H1 (cell line): ENCODE results near the gene CEP78. TPM values are rescaled to one million over a fixed set of nuclear protein-coding genes. Genes with fewer than 3 reads are reported as not detected.

Experiments used
- CTCF ChIA-PET: fragments of 300-600 bp; sonication (Branson Sonifier 250); formaldehyde crosslinking; loops from one replicate; lab custom pipeline; 2021; ENCODE audit not compliant: partially characterized antibody; lab: Charles Lee
- POLR2A ChIA-PET: fragments of 300-600 bp; sonication (Branson Sonifier 250); formaldehyde crosslinking; loops from one replicate; lab custom pipeline; 2021; ENCODE audit warnings: inconsistent platforms; ENCODE audit not compliant: partially characterized antibody; lab: Charles Lee
- DNase-seq, 2 experiments: peaks; one replicate each; pipeline versions ENCODE4 v3.0.0 to v3.0.0-alpha.2; 2010 to 2022; ENCODE audit warnings: low spot score in 2 of 2, low read depth in 1 of 2, mixed read lengths in 1 of 2
- FAIRE-seq: peaks from 2 replicates; lab custom pipeline; 2011; peaks lifted over from hg19 to GRCh38; lab: Jason Lieb, UNC
- H2AFZ ChIP-seq: 2 replicates; pipeline ENCODE4 v1.8.1; 2012; ENCODE audit warnings: low read length, inconsistent platforms
- H2AK5ac ChIP-seq: 2 replicates; pipeline ENCODE4 v1.6.1; 2013; ENCODE audit warnings: low read depth, low read length
- H2BK120ac ChIP-seq: replicated peaks from 2 replicates; pipeline ENCODE3; 2013; ENCODE audit warnings: low read depth, low read length, inconsistent platforms
- H2BK12ac ChIP-seq: 2 replicates; pipeline ENCODE4 v1.6.1; 2013; ENCODE audit warnings: low read depth, low read length
- H2BK15ac ChIP-seq: 2 replicates; pipeline ENCODE4 v1.6.1; 2013; ENCODE audit warnings: low read length
- H2BK20ac ChIP-seq: 2 replicates; pipeline ENCODE4 v1.6.1; 2013; ENCODE audit warnings: low read length
- H2BK5ac ChIP-seq: 2 replicates; pipeline ENCODE4 v1.6.1; 2013; ENCODE audit warnings: low read depth, low read length
- H3K14ac ChIP-seq: 2 replicates; pipeline ENCODE4 v1.6.1; 2013; ENCODE audit warnings: inconsistent platforms; ENCODE audit not compliant: insufficient read length
- H3K18ac ChIP-seq: 2 replicates; pipeline ENCODE4 v1.6.1; 2013; ENCODE audit warnings: low read length; ENCODE audit errors: extremely low read depth
- H3K23ac ChIP-seq: 2 replicates; pipeline ENCODE4 v1.6.1; 2013; ENCODE audit warnings: inconsistent platforms; ENCODE audit not compliant: insufficient read length
- H3K23me2 ChIP-seq: 2 replicates; pipeline ENCODE4 v1.6.1; 2013; ENCODE audit warnings: low read depth, low read length
- H3K27ac ChIP-seq: 2 replicates; pipeline ENCODE4 v1.6.1; 2011; ENCODE audit warnings: low read depth, low read length, inconsistent platforms
- H3K27me3 ChIP-seq, 4 experiments: replicated peaks in 1 of 4; 1 replicate in 1 of 4; 2 replicates in 3 of 4; pipeline versions ENCODE4 v1.6.1 to v1.8.1; 2011 to 2013; ENCODE audit warnings: low read length in 3 of 4, mild to moderate bottlenecking in 3 of 4, inconsistent platforms in 2 of 4, mixed read lengths in 2 of 4, moderate library complexity in 1 of 4; ENCODE audit not compliant: control insufficient read depth in 3 of 4, insufficient read depth in 3 of 4; ENCODE audit errors: extremely low read depth in 1 of 4
- H3K36me3 ChIP-seq, 4 experiments: 2 replicates each; pipeline versions ENCODE4 v1.6.1 to v1.8.1; 2011 to 2013; ENCODE audit warnings: mild to moderate bottlenecking in 4 of 4, low read length in 3 of 4, moderate library complexity in 2 of 4, control low read depth in 1 of 4, inconsistent platforms in 1 of 4; ENCODE audit not compliant: insufficient read depth in 4 of 4, control insufficient read depth in 2 of 4
- H3K4ac ChIP-seq: replicated peaks from 2 replicates; pipeline ENCODE3; 2013; ENCODE audit warnings: low read length, low read depth, mixed read lengths, inconsistent platforms; ENCODE audit not compliant: insufficient read length
- H3K4me1 ChIP-seq, 4 experiments: replicated peaks in 1 of 4; 1 replicate in 1 of 4; 2 replicates in 3 of 4; pipeline versions ENCODE4 v1.6.1 to v1.8.1; 2011 to 2013; ENCODE audit warnings: low read length in 3 of 4, inconsistent platforms in 2 of 4, mixed read lengths in 1 of 4; ENCODE audit not compliant: insufficient read depth in 4 of 4, control insufficient read depth in 3 of 4
- H3K4me2 ChIP-seq, 2 experiments: 2 replicates each; pipeline versions ENCODE4 v1.6.1 to v1.8.1; 2011 to 2013; ENCODE audit warnings: low read depth in 2 of 2, low read length in 2 of 2, control low read depth in 1 of 2, inconsistent platforms in 1 of 2, mild to moderate bottlenecking in 1 of 2; ENCODE audit not compliant: insufficient read depth in 1 of 2
- H3K4me3 ChIP-seq, 4 experiments: fragments of 200-600, 300-600 bp in 1 of 4; sonication (generic), shearing (Covaris generic), sonication (Bioruptor Twin) in 1 of 4; 2 replicates each; pipeline versions ENCODE4 v1.5.1 to v1.8.1; 2011 to 2016; ENCODE audit warnings: low read length in 4 of 4, low read depth in 3 of 4, control low read depth in 2 of 4, inconsistent platforms in 2 of 4, mild to moderate bottlenecking in 2 of 4, mixed read lengths in 1 of 4, moderate library complexity in 1 of 4; ENCODE audit not compliant: insufficient read depth in 2 of 4; ENCODE audit errors: extremely low read depth in 1 of 4
- H3K56ac ChIP-seq: replicated peaks from 2 replicates; pipeline ENCODE3; 2013; ENCODE audit warnings: low read depth, mild to moderate bottlenecking, mixed read lengths, low read length, inconsistent platforms; ENCODE audit not compliant: insufficient read length
- H3K79me1 ChIP-seq: 2 replicates; pipeline ENCODE4 v1.6.1; 2013; ENCODE audit warnings: low read depth, low read length, control low read depth
- H3K79me2 ChIP-seq, 2 experiments: 2 replicates each; pipeline versions ENCODE4 v1.6.1 to v1.8.1; 2012 to 2013; ENCODE audit warnings: low read length in 2 of 2, mild to moderate bottlenecking in 2 of 2, inconsistent platforms in 1 of 2; ENCODE audit not compliant: insufficient read depth in 2 of 2, control insufficient read depth in 1 of 2
- H3K9ac ChIP-seq, 4 experiments: replicated peaks in 1 of 4; 1 replicate in 1 of 4; 2 replicates in 3 of 4; pipeline versions ENCODE4 v1.6.1 to v1.8.1; 2011 to 2013; ENCODE audit warnings: low read depth in 3 of 4, low read length in 3 of 4, control low read depth in 2 of 4, mild to moderate bottlenecking in 2 of 4, moderate library complexity in 2 of 4, inconsistent platforms in 1 of 4; ENCODE audit errors: extremely low read depth in 1 of 4
- H3K9me3 ChIP-seq, 2 experiments: 2 replicates each; pipeline versions ENCODE4 v1.6.1 to v1.8.1; 2012 to 2013; ENCODE audit warnings: mild to moderate bottlenecking in 2 of 2, moderate library complexity in 2 of 2, control low read depth in 1 of 2, inconsistent platforms in 1 of 2, low read depth in 1 of 2, low read length in 1 of 2, mixed read lengths in 1 of 2; ENCODE audit not compliant: insufficient read depth in 2 of 2
- H4K20me1 ChIP-seq, 2 experiments: replicated peaks in 1 of 2; 2 replicates each; pipeline versions ENCODE3 to v1.8.1; 2011 to 2013; ENCODE audit warnings: inconsistent platforms in 2 of 2, low read length in 2 of 2, mild to moderate bottlenecking in 1 of 2; ENCODE audit not compliant: insufficient read depth in 2 of 2, control insufficient read depth in 1 of 2
- H4K5ac ChIP-seq: 2 replicates; pipeline ENCODE4 v1.6.1; 2013; ENCODE audit warnings: low read length, low read depth, mixed read lengths, inconsistent platforms; ENCODE audit not compliant: insufficient read length
- H4K8ac ChIP-seq: 2 replicates; pipeline ENCODE4 v1.8.0; 2013; ENCODE audit warnings: mild to moderate bottlenecking, moderate library complexity, low read length, inconsistent platforms; ENCODE audit not compliant: insufficient read depth; ENCODE audit errors: extremely low read depth
- H4K91ac ChIP-seq: replicated peaks from 2 replicates; pipeline ENCODE3; 2013; ENCODE audit warnings: low read length, mixed read lengths, inconsistent platforms; ENCODE audit not compliant: insufficient read length
- CEBPB ChIP-seq: IDR thresholded peaks from 2 replicates; pipeline ENCODE4 v1.6.1; 2012; ENCODE audit warnings: low read depth, low read length
- WGBS, 2 experiments: shearing (Covaris generic) in 1 of 2; methylation state at CpG; one replicate each; pipeline versions ENCODE4 v1.1.6 to v1.1.7; 2013 to 2015; ENCODE audit warnings: low lambda C conversion rate in 2 of 2, mixed read lengths in 2 of 2, inconsistent platforms in 1 of 2, low coverage in 1 of 2, missing lambda C conversion rate in 1 of 2; ENCODE audit not compliant: insufficient replicate concordance in 2 of 2, insufficient coverage in 1 of 2, insufficient read length in 1 of 2; ENCODE audit errors: extremely low coverage in 1 of 2, missing lambda C conversion rate in 1 of 2; 5-methylcytosine and 5-hydroxymethylcytosine counted together
- polyA plus RNA-seq, 7 experiments: library from polyadenylated mRNA; depleted of rRNA in 3 of 7; stranded (reverse) in 5 of 7; unstranded in 2 of 7; fragments of >200 nt in 5 of 7; fragments of 200-250 nt in 2 of 7; gene quantifications; 1 replicate in 5 of 7; 2 replicates in 1 of 7; 4 replicates in 1 of 7; pipeline versions ENCODE4 v1.2.1 to v1.2.3, GENCODE V29; 2011 to 2013; ENCODE audit warnings: missing spikeins in 2 of 7, mixed read lengths in 2 of 7
- total RNA-seq: library from RNA; stranded (reverse); fragmentation: NEBNext Ultra II Directional; extraction: Animal tissue kit (Norgen Biotek cat#: 25700); gene quantifications from 2 replicates; pipeline ENCODE4 v1.2.1, GENCODE V29; 2021

Gene CEP78
- total and polyA plus RNA-seq, 2 of the 8 experiments (the other 6 are each of a cell fraction or from before 2014, with no cell fraction given), result 10.3 to 40.9 TPM

GRCh38 chr9:78207901-78208300 is 28.0 kb upstream of the CEP78 start:
- Histone ChIP-seq H3K27ac (no peak overlapping the region), H3K23me2 (no peaks in the 10 kb centered on the region), H2BK20ac (no peak overlapping the region), H3K79me2 (no peaks in the 10 kb centered on the region), H2BK120ac (no peak overlapping the region), H3K9ac (no peak overlapping the region), H3K9me3 (no peaks in the 10 kb centered on the region), H3K23ac (no peak overlapping the region), H2BK12ac (no peak overlapping the region), H3K27me3 (no peaks in the 10 kb centered on the region), H2BK15ac (no peak overlapping the region), H3K4ac (no peak overlapping the region), H3K14ac (no peak overlapping the region), H3K4me3 (no peak overlapping the region), H2AK5ac (no peak overlapping the region), H3K56ac (no peak overlapping the region), H4K20me1 (no peaks in the 10 kb centered on the region), H4K8ac (no peak overlapping the region), H2BK5ac (no peak overlapping the region), H3K36me3 (no peaks in the 10 kb centered on the region), H2AFZ (no peak overlapping the region)
- no peak for FAIRE-seq
- ChIA-PET CTCF (interaction anchor here (1.4 kb wide), 1 partner anchor 11 kb away, joined by 6 read pairs; no protein-coding TSS in a partner anchor), POLR2A (interaction anchor here (0.6 kb wide), 1 partner anchor 95 kb away, joined by 3 read pairs; no protein-coding TSS in a partner anchor)
- no peak for DNase-seq
- 89% methylated on average over 4 of the region's 4 CpGs; no CpG with 5 or more reads in 1 of the 2 experiments for WGBS, 2 experiments
- TF ChIP-seq CEBPB, result no peak
- TF ChIP-seq, all 59 proteins: peak for 0
- no peak overlapping the region for H3K18ac ChIP-seq
- H4K91ac ChIP-seq, result no peak overlapping the region
- H3K4me1 ChIP-seq, result no peaks in the 10 kb centered on the region
- H3K79me1 ChIP-seq, result no peaks in the 10 kb centered on the region
- H4K5ac ChIP-seq, result no peak overlapping the region
- H3K4me2 ChIP-seq, result no peak overlapping the region
